ENCODE measurements around the gene PCDHA11. TPM values are rescaled to one million over a fixed set of nuclear protein-coding genes. Genes with fewer than 3 reads are reported as not detected.

PCDHA11 gene
- total RNA-seq, 1 donor from 2014 or later = 0.79 TPM

GRCh38 chr5:140857177-140857986 is 11.4 kb upstream of the PCDHA11 start:
- no peaks in the 10 kb centered on the region for H3K27me3 ChIP-seq (ENCODE audit: control insufficient read depth, insufficient read depth, low read length)
- no peak overlapping the region for H3K4me3 ChIP-seq (ENCODE audit: low read depth, low read length)
- DNase-seq (ENCODE audit: low read depth) = no peak
- TF ChIP-seq CTCF (IDR thresholded peaks at IDR 0.05; ENCODE audit: insufficient read depth, low read length, severe bottlenecking) = no peak
- H3K36me3 ChIP-seq (ENCODE audit: control insufficient read depth, insufficient read depth, low read length) = no peaks in the 10 kb centered on the region
- FAIRE-seq = no peak

GRCh38 chr5:140857987-140858240 is 10.8 kb upstream of the PCDHA11 start:
- TF ChIP-seq CTCF (IDR thresholded peaks at IDR 0.05; ENCODE audit: insufficient read depth, low read length, severe bottlenecking) = no peak
- H3K27me3 ChIP-seq (ENCODE audit: control insufficient read depth, insufficient read depth, low read length) = no peaks in the 10 kb centered on the region
- no peak for FAIRE-seq
- no peaks in the 10 kb centered on the region for H3K36me3 ChIP-seq (ENCODE audit: control insufficient read depth, insufficient read depth, low read length)
- H3K4me3 ChIP-seq (ENCODE audit: low read depth, low read length) = no peak overlapping the region
- no peak for DNase-seq (ENCODE audit: low read depth)

- no peak for DNase-seq (ENCODE audit: low read depth)
- no peak for FAIRE-seq
- Histone ChIP-seq H3K4me3 (ENCODE audit: low read depth, low read length) (no peak overlapping the region), H3K27me3 (ENCODE audit: control insufficient read depth, insufficient read depth, low read length) (no peaks in the 10 kb centered on the region), H3K36me3 (ENCODE audit: control insufficient read depth, insufficient read depth, low read length) (no peaks in the 10 kb centered on the region)
- no peak for TF ChIP-seq CTCF (IDR thresholded peaks at IDR 0.05; ENCODE audit: insufficient read depth, low read length, severe bottlenecking)
Measured at GRCh38 chr5:140862441-140863295, 6.1 kb upstream of the PCDHA11 start.

- FAIRE-seq (no peak), DNase-seq (ENCODE audit: low read depth) (peak; percentile 18)
- TF ChIP-seq CTCF (IDR thresholded peaks at IDR 0.05; ENCODE audit: insufficient read depth, low read length, severe bottlenecking) = no peak
- Histone ChIP-seq H3K4me3 (ENCODE audit: low read depth, low read length) (no peak overlapping the region), H3K36me3 (ENCODE audit: control insufficient read depth, insufficient read depth, low read length) (no peaks in the 10 kb centered on the region), H3K27me3 (ENCODE audit: control insufficient read depth, insufficient read depth, low read length) (no peaks in the 10 kb centered on the region)
Measured at GRCh38 chr5:140869555-140869886, 764 bp downstream of the PCDHA11 start.

GRCh38 chr5:140870221-140871201 is 1.8 kb downstream of the PCDHA11 start:
- no peak for TF ChIP-seq CTCF (IDR thresholded peaks at IDR 0.05; ENCODE audit: insufficient read depth, low read length, severe bottlenecking)
- Histone ChIP-seq H3K4me3 (ENCODE audit: low read depth, low read length) (no peak overlapping the region), H3K36me3 (ENCODE audit: control insufficient read depth, insufficient read depth, low read length) (no peaks in the 10 kb centered on the region), H3K27me3 (ENCODE audit: control insufficient read depth, insufficient read depth, low read length) (no peaks in the 10 kb centered on the region)
- DNase-seq (ENCODE audit: low read depth) (no peak), FAIRE-seq (no peak)
